PC-3 (cell line): ENCODE data around the gene EPB41L5. TPM values are rescaled to one million over a fixed set of nuclear protein-coding genes. Genes with fewer than 3 reads are reported as not detected.

Experiments used
- ATAC-seq: fragments of 200-7000 bp; cut with Tn5 transposase; 2 replicates; pipeline ENCODE4 v1.9.1; 2020; ENCODE audit warnings: mild to moderate bottlenecking, moderate library complexity
- BruUV-seq: library from RNA; stranded (reverse); fragments of 400-500 nt; replicated peaks from 2 replicates; lab custom pipeline; 2021; lab: Mats Ljungman, UMichigan
- CTCF ChIA-PET: fragments of 300-600 bp; sonication (Branson Sonifier 250); formaldehyde crosslinking; loops from one replicate; lab custom pipeline; 2022; ENCODE audit warnings: antibody characterized with exemption; lab: Charles Lee
- POLR2A ChIA-PET: fragments of 300-600 bp; sonication (Branson Sonifier 250); formaldehyde crosslinking; loops from one replicate; lab custom pipeline; 2022; ENCODE audit warnings: antibody characterized with exemption; ENCODE audit not compliant: unreplicated experiment; lab: Charles Lee
- DNase-seq: peaks from one replicate; pipeline ENCODE4 v3.0.0-alpha.2; 2015
- H2AFZ ChIP-seq: fragments of 300-600 bp; sonication (generic); 2 replicates; pipeline ENCODE4 v1.6.0; 2016; ENCODE audit warnings: antibody characterized with exemption, low read length
- H3F3A ChIP-seq: fragments of 300-600 bp; sonication (generic); one replicate; pipeline ENCODE4 v1.6.0; 2017; ENCODE audit warnings: antibody characterized with exemption, low read length, control low read depth, mild to moderate bottlenecking; ENCODE audit not compliant: unreplicated experiment
- H3K27ac ChIP-seq: fragments of 300-600 bp; sonication (generic); 2 replicates; pipeline ENCODE4 v1.5.1; 2016; ENCODE audit warnings: mild to moderate bottlenecking, low read length
- H3K27me3 ChIP-seq: fragments of 300-600 bp; sonication (generic); 2 replicates; pipeline ENCODE4 v1.6.1; 2016; ENCODE audit warnings: low read length, mixed read lengths
- H3K36me3 ChIP-seq: fragments of 300-600 bp; sonication (generic); 2 replicates; pipeline ENCODE4 v1.6.1; 2016; ENCODE audit warnings: low read depth, mixed run types, low read length, mixed read lengths
- H3K4me1 ChIP-seq: fragments of 300-600 bp; sonication (generic); 2 replicates; pipeline ENCODE4 v1.5.1; 2016; ENCODE audit warnings: low read length; ENCODE audit not compliant: insufficient read depth
- H3K4me2 ChIP-seq: fragments of 300-600 bp; sonication (generic); 2 replicates; pipeline ENCODE4 v1.6.0; 2016; ENCODE audit warnings: low read length
- H3K4me3 ChIP-seq: fragments of 300-600 bp; sonication (generic); 2 replicates; pipeline ENCODE4 v1.5.1; 2016; ENCODE audit warnings: mild to moderate bottlenecking, low read length, mixed read lengths
- H3K79me2 ChIP-seq: fragments of 300-600 bp; sonication (generic); 2 replicates; pipeline ENCODE4 v1.6.1; 2017; ENCODE audit warnings: low read length, mixed read lengths
- H3K9ac ChIP-seq: fragments of 300-600 bp; sonication (generic); 2 replicates; pipeline ENCODE4 v1.6.0; 2016; ENCODE audit warnings: mild to moderate bottlenecking, low read length
- H3K9me2 ChIP-seq: fragments of 300-600 bp; sonication (generic); replicated peaks from 2 replicates; pipeline ENCODE4 v1.6.1; 2016; ENCODE audit warnings: mixed run types, low read length, mixed read lengths
- H3K9me3 ChIP-seq: fragments of 300-600 bp; sonication (generic); 2 replicates; pipeline ENCODE4 v1.6.1; 2016; ENCODE audit warnings: low read length, mixed read lengths
- H4K20me1 ChIP-seq: fragments of 300-600 bp; sonication (generic); 2 replicates; pipeline ENCODE4 v1.6.1; 2016; ENCODE audit warnings: low read length, mixed read lengths
- EZH2 ChIP-seq: fragments of 300-600 bp; sonication (generic); IDR thresholded peaks from one replicate; pipeline ENCODE4 v1.6.1; 2017; ENCODE audit warnings: antibody characterized with exemption, mild to moderate bottlenecking, low read length; ENCODE audit not compliant: unreplicated experiment
- EZH2phosphoT487 ChIP-seq: fragments of 300-600 bp; sonication (generic); IDR thresholded peaks from 2 replicates; pipeline ENCODE4 v1.6.1; 2018; ENCODE audit warnings: mild to moderate bottlenecking, antibody characterized with exemption, low read length, borderline replicate concordance
- intact Hi-C: fragments of 100-400 bp; cut with micrococcal nuclease; formaldehyde crosslinking; loops from 2 replicates; pipeline ENCODE4 v1.9.0; 2023
- total RNA-seq: library from RNA; depleted of rRNA; stranded (reverse); fragments of >200 nt; gene quantifications from 2 replicates; pipeline ENCODE4 v1.2.3, GENCODE V29; 2014
- TF ChIP-seq, protein P1 (sequence below): fragments of 300-600 bp; sonication (generic); conservative IDR thresholded peaks from 2 replicates; pipeline ENCODE4 v1.5.1; 2017; ENCODE audit warnings: antibody characterized with exemption, low read depth, mild to moderate bottlenecking, low read length

The EPB41L5 gene
- total RNA-seq, 1 experiment from 2014 or later = 11.7 TPM

DNA sequence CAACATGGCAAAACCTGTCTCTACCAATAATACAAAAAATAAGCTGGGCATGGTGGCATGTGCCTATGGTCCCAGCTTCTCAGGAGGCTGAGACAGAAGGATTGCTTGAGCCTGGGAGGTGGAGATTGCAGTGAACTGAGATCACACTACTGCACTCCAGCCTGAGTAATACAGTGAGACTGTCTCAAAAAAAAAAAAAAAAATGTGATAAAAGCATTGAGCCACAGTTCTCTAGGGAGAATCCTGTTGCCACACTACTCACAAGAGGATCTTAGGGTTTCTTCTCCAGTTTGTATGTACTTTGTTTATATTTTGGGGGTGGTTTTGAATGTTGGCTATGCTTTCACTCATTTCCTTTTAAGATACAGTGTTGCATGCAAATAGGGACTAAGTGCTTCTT lies 148.3 kb downstream of the EPB41L5 start:
- TF ChIP-seq EZH2phosphoT487 (no peak), EZH2 (no peak)
- TF ChIP-seq, protein P1, sequence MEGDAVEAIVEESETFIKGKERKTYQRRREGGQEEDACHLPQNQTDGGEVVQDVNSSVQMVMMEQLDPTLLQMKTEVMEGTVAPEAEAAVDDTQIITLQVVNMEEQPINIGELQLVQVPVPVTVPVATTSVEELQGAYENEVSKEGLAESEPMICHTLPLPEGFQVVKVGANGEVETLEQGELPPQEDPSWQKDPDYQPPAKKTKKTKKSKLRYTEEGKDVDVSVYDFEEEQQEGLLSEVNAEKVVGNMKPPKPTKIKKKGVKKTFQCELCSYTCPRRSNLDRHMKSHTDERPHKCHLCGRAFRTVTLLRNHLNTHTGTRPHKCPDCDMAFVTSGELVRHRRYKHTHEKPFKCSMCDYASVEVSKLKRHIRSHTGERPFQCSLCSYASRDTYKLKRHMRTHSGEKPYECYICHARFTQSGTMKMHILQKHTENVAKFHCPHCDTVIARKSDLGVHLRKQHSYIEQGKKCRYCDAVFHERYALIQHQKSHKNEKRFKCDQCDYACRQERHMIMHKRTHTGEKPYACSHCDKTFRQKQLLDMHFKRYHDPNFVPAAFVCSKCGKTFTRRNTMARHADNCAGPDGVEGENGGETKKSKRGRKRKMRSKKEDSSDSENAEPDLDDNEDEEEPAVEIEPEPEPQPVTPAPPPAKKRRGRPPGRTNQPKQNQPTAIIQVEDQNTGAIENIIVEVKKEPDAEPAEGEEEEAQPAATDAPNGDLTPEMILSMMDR = no peak
- CTCF ChIA-PET = no interaction called here

DNA sequence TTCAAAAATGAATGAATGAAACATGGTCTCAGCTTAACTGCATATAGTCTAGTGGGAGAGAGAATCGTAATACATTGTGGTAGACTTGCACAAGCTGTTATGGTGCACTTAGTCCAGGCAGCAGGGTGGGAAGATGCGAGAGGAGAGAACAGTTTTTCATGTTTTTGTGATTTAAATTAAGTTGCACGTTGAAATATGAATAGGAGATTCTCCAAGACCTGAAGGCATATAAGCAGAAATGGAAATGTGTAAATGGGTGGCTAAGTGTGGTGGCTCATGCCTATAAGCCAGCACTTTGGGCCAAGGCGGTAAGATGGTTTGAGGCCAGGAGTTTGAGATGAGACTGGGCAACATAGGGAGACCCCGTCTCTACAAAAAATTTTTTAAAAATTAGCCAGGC lies 149.8 kb downstream of the EPB41L5 start:
- intact Hi-C loops = no loop called here
- POLR2A ChIA-PET = no interaction called here
- ATAC-seq (no peak), DNase-seq (no peak)
- no peaks in the 10 kb centered on the region for H3K27me3 ChIP-seq
- no peaks in the 10 kb centered on the region for H3K9me2 ChIP-seq
- CTCF ChIA-PET = no interaction called here
- H3K79me2 ChIP-seq = no peaks in the 10 kb centered on the region
- no peak overlapping the region for H3K4me2 ChIP-seq
- H4K20me1 ChIP-seq = no peaks in the 10 kb centered on the region
- no peaks in the 10 kb centered on the region for H3K36me3 ChIP-seq
- H3K9me3 ChIP-seq = no peaks in the 10 kb centered on the region
- no peaks in the 10 kb centered on the region for H3F3A ChIP-seq
- no peak overlapping the region for H3K27ac ChIP-seq
- H2AFZ ChIP-seq = no peak overlapping the region
- no peaks in the 10 kb centered on the region for H3K4me1 ChIP-seq
- H3K9ac ChIP-seq = no peak overlapping the region
- BruUV-seq = no TSS peak
- no peak overlapping the region for H3K4me3 ChIP-seq
- TF ChIP-seq EZH2phosphoT487 = no peak
- TF ChIP-seq EZH2 = no peak
- TF ChIP-seq, protein P1 = no peak

More for the DNA sequence above, 148.3 kb downstream of the EPB41L5 start:
- Histone ChIP-seq H4K20me1 (no peaks in the 10 kb centered on the region), H3K9ac (no peak overlapping the region), H3K4me2 (no peak overlapping the region), H2AFZ (no peak overlapping the region), H3K9me2 (no peaks in the 10 kb centered on the region), H3K79me2 (no peaks in the 10 kb centered on the region), H3K27me3 (no peaks in the 10 kb centered on the region), H3F3A (no peaks in the 10 kb centered on the region), H3K4me1 (no peaks in the 10 kb centered on the region), H3K9me3 (no peaks in the 10 kb centered on the region), H3K36me3 (no peaks in the 10 kb centered on the region), H3K27ac (no peak overlapping the region), H3K4me3 (no peak overlapping the region)
- ATAC-seq (no peak), DNase-seq (no peak)
- POLR2A ChIA-PET = no interaction called here
- intact Hi-C loops = no loop called here
- no TSS peak for BruUV-seq

DNA sequence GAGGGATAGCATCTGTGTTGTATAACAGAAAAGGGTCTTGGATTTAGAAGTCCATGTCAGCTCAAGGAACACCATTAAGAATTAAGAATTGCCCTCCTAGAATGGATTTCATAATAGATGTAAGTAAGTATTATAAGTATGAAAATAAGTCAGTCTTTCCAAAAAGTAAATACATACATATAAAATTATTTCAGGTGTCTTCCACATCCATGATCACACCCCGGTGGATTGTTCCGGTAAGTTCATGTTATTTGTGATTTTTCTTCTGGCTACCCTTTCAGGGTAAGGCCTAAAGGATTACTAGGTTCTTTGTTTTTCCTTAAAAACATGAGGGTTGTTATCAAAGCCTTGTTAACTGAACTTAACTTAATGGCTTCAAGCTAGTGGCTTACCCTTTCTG lies 154.4 kb downstream of the EPB41L5 start:
- H3K4me2 ChIP-seq = no peak overlapping the region
- POLR2A ChIA-PET = no interaction called here
- DNase-seq = peak; percentile 12
- H3K27me3 ChIP-seq = no peaks in the 10 kb centered on the region
- H4K20me1 ChIP-seq = no peaks in the 10 kb centered on the region
- H2AFZ ChIP-seq = no peak overlapping the region
- intact Hi-C loops = loop anchor here (2.0 to 5.0 kb wide), 2 partner anchors 40 to 58 kb away; no protein-coding TSS in a partner anchor
- H3K4me1 ChIP-seq = no peaks in the 10 kb centered on the region
- ATAC-seq = no peak
- CTCF ChIA-PET = no interaction called here
- no peaks in the 10 kb centered on the region for H3K9me3 ChIP-seq
- no peaks in the 10 kb centered on the region for H3K36me3 ChIP-seq
- H3K79me2 ChIP-seq = no peaks in the 10 kb centered on the region
- H3K27ac ChIP-seq = no peak overlapping the region
- no peaks in the 10 kb centered on the region for H3F3A ChIP-seq
- no TSS peak for BruUV-seq
- no peak for TF ChIP-seq EZH2
- TF ChIP-seq, protein P1 = peak; percentile 51; the same call in 1 of the 2 replicates
- TF ChIP-seq EZH2phosphoT487 = no peak
- no peak overlapping the region for H3K4me3 ChIP-seq
- no peak overlapping the region for H3K9ac ChIP-seq
- H3K9me2 ChIP-seq = no peaks in the 10 kb centered on the region
